Immature natural killer cell (primary cell): ENCODE measurements around the gene CBLIF. TPM values are rescaled to one million over a fixed set of nuclear protein-coding genes. Genes with fewer than 3 reads are reported as not detected.

Experiments used
- DNase-seq, 3 donors: peaks; one replicate each; pipeline ENCODE4 v3.0.0; 2022; ENCODE audit warnings: mixed read lengths in 1 of 3
- H3K27ac Mint-ChIP-seq, 6 donors: one replicate each; pipeline ENCODE4 v1.8.0; 2020; ENCODE audit warnings: mixed read lengths in 6 of 6, mild to moderate bottlenecking in 5 of 6, inconsistent platforms in 4 of 6, moderate library complexity in 3 of 6
- H3K27me3 Mint-ChIP-seq, 3 donors: one replicate each; pipeline ENCODE4 v1.8.0; 2020 to 2021; ENCODE audit warnings: low read depth in 3 of 3, mild to moderate bottlenecking in 3 of 3, mixed read lengths in 3 of 3, moderate library complexity in 3 of 3, inconsistent platforms in 1 of 3
- H3K36me3 Mint-ChIP-seq, 3 donors: one replicate each; pipeline ENCODE4 v1.8.0; 2020; ENCODE audit warnings: mixed read lengths in 3 of 3, inconsistent platforms in 2 of 3, mild to moderate bottlenecking in 2 of 3
- H3K4me1 Mint-ChIP-seq, 2 donors: one replicate each; pipeline ENCODE4 v1.8.0; 2020; ENCODE audit warnings: inconsistent platforms in 2 of 2, mild to moderate bottlenecking in 2 of 2, mixed read lengths in 2 of 2, moderate library complexity in 1 of 2
- H3K4me3 Mint-ChIP-seq, 5 donors: one replicate each; pipeline ENCODE4 v1.8.0; 2020; ENCODE audit warnings: mild to moderate bottlenecking in 5 of 5, mixed read lengths in 5 of 5, inconsistent platforms in 3 of 5, moderate library complexity in 3 of 5
- H3K9me3 Mint-ChIP-seq, 6 donors: one replicate each; pipeline ENCODE4 v1.8.0; 2020; ENCODE audit warnings: mild to moderate bottlenecking in 6 of 6, mixed read lengths in 6 of 6, inconsistent platforms in 4 of 6, moderate library complexity in 3 of 6
- polyA plus RNA-seq, 3 donors: library from polyadenylated mRNA; unstranded; fragments of 300-500 nt; fragmentation: Illumina TruSeq; gene quantifications; one replicate each; pipeline ENCODE4 v1.2.3, GENCODE V29; 2021

The CBLIF gene
- polyA plus RNA-seq, 3 donors from 2014 or later: not detected

GRCh38 chr11:59779487-59779886, 65.8 kb downstream of the CBLIF start:
- Mint-ChIP-seq H3K4me1 (peaks cover 35 to 48% of the 10 kb centered on the region in 2 donors), H3K36me3 (peaks cover 21 to 29% (median 24%) of the 10 kb centered on the region in 3 donors), H3K9me3 (no peaks in the 10 kb centered on the region), H3K4me3 (no peak overlapping the region), H3K27ac (peak overlapping the region in 3 of 6 donors; percentile 15 to 62 (median 32)), H3K27me3 (peaks cover 0 to 2% (median 0%) of the 10 kb centered on the region in 3 donors)
- no peak for DNase-seq

Other genes starting within 250 kb of the CBLIF start
- 10 to 100 TPM; 14.7 to 22.2 (median 19.0) TPM for gene OSBP, start 229.7 kb downstream of the CBLIF start, polyA plus RNA-seq
- 1 to 10 TPM; 2.2 to 6.2 (median 2.4) TPM for gene PATL1, start 176.5 kb downstream of the CBLIF start, polyA plus RNA-seq
- gene OR10V1, start 131.7 kb downstream of the CBLIF start, polyA plus RNA-seq: not detected
- 1 to 10 TPM; 3.1 to 9.6 (median 7.0) TPM for gene STX3, start 90.1 kb downstream of the CBLIF start, polyA plus RNA-seq
- 10 to 100 TPM; 64.1 to 77.5 (median 68.7) TPM for gene MRPL16, start 34.7 kb downstream of the CBLIF start, polyA plus RNA-seq
- gene TCN1, start 21.0 kb upstream of the CBLIF start, polyA plus RNA-seq: not detected
- gene OOSP3, start 33.3 kb upstream of the CBLIF start, polyA plus RNA-seq: not detected
- not detected for gene OOSP1, start 92.9 kb upstream of the CBLIF start, polyA plus RNA-seq
- not detected for gene OOSP4A, start 118.5 kb upstream of the CBLIF start, polyA plus RNA-seq
- not detected for gene OOSP4B, start 171.7 kb upstream of the CBLIF start, polyA plus RNA-seq
- not detected for gene OOSP2, start 194.9 kb upstream of the CBLIF start, polyA plus RNA-seq
- gene MS4A3, start 211.2 kb upstream of the CBLIF start, polyA plus RNA-seq: under 1 TPM in 1 of 3 donors, not detected in 2; 0.71 TPM
- gene MS4A2, start 243.2 kb upstream of the CBLIF start, polyA plus RNA-seq: under 1 TPM in 1 of 3 donors, not detected in 2; 0.10 TPM